NB4 (cell line): Measurements from ENCODE around the gene DPYD.

Source experiments
- DNase-seq: peaks from one replicate; pipeline ENCODE4 v3.0.0; 2010; ENCODE audit warnings: low read depth
- H3K4me3 ChIP-seq: one replicate; pipeline ENCODE4 v1.5.1; 2011; ENCODE audit warnings: mild to moderate bottlenecking, low read depth, low read length, moderate library complexity
- CTCF ChIP-seq: IDR thresholded peaks from one replicate; pipeline ENCODE4 v1.5.1; 2012; ENCODE audit warnings: low read depth, low read length
- MYC ChIP-seq: IDR thresholded peaks from 2 replicates; pipeline ENCODE4 v1.6.1; 2011; ENCODE audit warnings: low read depth, low read length
- POLR2A ChIP-seq: IDR thresholded peaks from 2 replicates; pipeline ENCODE4 v1.6.1; 2011; ENCODE audit warnings: mild to moderate bottlenecking; ENCODE audit not compliant: insufficient read length; ENCODE audit errors: extremely low read depth
- TF ChIP-seq, protein P1 (sequence below): IDR thresholded peaks from 2 replicates; pipeline ENCODE4 v1.6.1; 2011; ENCODE audit warnings: low read depth, low read length

Gene DPYD

GRCh38 chr1:97886199-97886598, 34.6 kb downstream of the DPYD start:
- TF ChIP-seq, protein P1, sequence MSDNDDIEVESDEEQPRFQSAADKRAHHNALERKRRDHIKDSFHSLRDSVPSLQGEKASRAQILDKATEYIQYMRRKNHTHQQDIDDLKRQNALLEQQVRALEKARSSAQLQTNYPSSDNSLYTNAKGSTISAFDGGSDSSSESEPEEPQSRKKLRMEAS, result no peak
- TF ChIP-seq MYC, result no peak
- TF ChIP-seq POLR2A, result no peak
- no peak for TF ChIP-seq CTCF
- DNase-seq, result no peak
- H3K4me3 ChIP-seq, result no peak overlapping the region

DNA sequence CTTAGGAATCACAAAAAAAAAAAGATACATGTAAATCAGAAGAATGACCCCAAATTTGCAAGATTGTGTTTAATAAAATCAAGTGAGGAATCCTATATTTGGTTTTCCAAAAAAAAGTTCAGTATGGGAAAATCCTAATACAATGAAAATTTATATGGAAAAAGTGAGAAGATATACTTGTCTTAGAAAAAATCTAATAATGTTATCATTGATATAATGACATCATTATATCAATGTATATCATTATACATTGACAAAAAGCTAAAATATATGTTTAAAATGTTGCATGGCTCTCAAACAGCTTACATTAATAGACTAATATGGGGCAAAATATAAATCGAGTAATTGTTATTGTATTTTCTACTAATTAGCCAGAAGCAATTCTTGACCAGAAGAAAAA, 37.0 kb downstream of the DPYD start:
- no peak for DNase-seq
- no peak overlapping the region for H3K4me3 ChIP-seq
- TF ChIP-seq MYC (no peak), CTCF (no peak), POLR2A (no peak)
- TF ChIP-seq, protein P1, result no peak

DNA sequence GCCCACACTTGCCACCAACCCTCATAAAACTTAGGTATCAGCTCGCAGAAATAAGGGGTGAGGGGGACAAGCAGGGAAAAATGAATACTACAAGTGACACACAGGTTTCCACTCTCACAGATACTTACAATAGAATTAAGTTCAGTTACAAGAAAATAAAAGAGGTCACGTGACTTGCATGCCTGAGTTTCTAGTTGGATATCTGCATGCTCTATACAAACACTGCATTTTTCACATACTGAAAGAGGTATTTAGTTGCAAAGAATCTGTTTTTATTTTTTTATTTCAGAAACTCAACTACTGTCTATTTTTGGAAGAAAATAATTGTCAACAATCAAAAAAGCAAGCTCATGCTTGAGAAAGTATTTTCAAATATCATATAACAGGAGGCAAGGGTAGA, 43.5 kb downstream of the DPYD start:
- TF ChIP-seq MYC (no peak), POLR2A (no peak), CTCF (no peak)
- TF ChIP-seq, protein P1, result no peak
- H3K4me3 ChIP-seq, result no peak overlapping the region
- no peak for DNase-seq

GRCh38 chr1:97875996-97876395, 44.8 kb downstream of the DPYD start:
- no peak for TF ChIP-seq CTCF
- TF ChIP-seq POLR2A, result no peak
- no peak for DNase-seq
- H3K4me3 ChIP-seq, result no peak overlapping the region

- H3K4me3 ChIP-seq, result no peak overlapping the region
- no peak for DNase-seq
- TF ChIP-seq, protein P1, result no peak
- TF ChIP-seq MYC (no peak), POLR2A (no peak), CTCF (no peak)
These were observed 50.2 kb downstream of the DPYD start for GRCh38 chr1:97870589-97870988.

DNA sequence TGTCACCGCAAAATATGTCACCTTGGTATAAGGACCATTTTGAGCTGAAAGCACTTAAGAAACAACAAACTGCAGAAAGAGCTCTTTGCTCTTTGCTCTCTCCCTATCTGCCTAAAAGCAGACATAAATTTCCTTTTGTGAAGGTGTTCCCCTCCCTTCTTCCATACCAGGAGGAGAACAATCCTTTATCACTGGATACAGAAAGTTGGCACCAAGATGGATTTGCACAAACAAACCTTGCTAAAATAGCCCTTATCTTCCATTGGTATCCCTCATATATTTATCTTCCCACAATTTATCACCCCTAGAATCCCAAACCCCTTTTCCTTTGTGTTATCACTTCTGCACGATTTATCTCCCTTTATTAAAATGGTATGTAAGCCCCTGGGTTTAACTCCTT, 51.4 kb downstream of the DPYD start:
- TF ChIP-seq POLR2A (no peak), CTCF (no peak), MYC (no peak)
- TF ChIP-seq, protein P1, result no peak
- DNase-seq, result no peak
- no peak overlapping the region for H3K4me3 ChIP-seq
